Right lobe of liver (tissue), 4 donors: Measurements from ENCODE around the gene TEAD2.

Source experiments
- POLR2A ChIP-seq: fragments of 450-650 bp; IDR thresholded peaks from one replicate; pipeline ENCODE4 v1.6.1; 2017; ENCODE audit warnings: antibody characterized with exemption, mild to moderate bottlenecking
- TF ChIP-seq, protein P1 (sequence below), 4 donors: fragments of 200-600 bp in 3 of 4; fragments of 450-650 bp in 1 of 4; IDR thresholded peaks; one replicate each; pipeline versions ENCODE4 v1.5.1 to v1.8.0; 2016 to 2022; ENCODE audit warnings: antibody characterized with exemption in 4 of 4, mild to moderate bottlenecking in 2 of 4
- donor health status: DM: no; HTN: no; CAD: no.
- donor health status: DM: no; HTN: no; CAD: no.
- donor health status: DM: no; HTN: yes; CAD: no.

DNA sequence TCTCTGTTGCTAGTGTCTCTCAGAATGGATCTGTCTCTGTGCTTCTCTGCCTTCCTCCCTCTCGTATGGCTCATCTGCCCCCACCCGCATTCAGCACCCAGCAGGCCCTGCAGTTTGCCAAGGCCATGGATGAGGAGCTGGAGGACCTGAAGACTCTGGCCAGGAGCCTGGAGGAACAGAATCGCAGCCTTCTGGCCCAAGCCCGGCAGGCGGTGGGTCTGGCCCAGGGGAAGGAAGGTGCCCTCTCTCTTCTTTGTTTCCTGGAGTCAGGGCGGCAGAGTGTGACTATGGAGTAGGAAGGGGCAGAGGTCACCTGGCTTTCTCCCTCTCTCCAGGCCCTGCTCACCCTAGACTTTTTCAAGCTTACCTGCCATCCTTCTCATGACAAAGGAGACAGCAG lies 36.7 kb upstream of the TEAD2 start:
- TF ChIP-seq, protein P1, sequence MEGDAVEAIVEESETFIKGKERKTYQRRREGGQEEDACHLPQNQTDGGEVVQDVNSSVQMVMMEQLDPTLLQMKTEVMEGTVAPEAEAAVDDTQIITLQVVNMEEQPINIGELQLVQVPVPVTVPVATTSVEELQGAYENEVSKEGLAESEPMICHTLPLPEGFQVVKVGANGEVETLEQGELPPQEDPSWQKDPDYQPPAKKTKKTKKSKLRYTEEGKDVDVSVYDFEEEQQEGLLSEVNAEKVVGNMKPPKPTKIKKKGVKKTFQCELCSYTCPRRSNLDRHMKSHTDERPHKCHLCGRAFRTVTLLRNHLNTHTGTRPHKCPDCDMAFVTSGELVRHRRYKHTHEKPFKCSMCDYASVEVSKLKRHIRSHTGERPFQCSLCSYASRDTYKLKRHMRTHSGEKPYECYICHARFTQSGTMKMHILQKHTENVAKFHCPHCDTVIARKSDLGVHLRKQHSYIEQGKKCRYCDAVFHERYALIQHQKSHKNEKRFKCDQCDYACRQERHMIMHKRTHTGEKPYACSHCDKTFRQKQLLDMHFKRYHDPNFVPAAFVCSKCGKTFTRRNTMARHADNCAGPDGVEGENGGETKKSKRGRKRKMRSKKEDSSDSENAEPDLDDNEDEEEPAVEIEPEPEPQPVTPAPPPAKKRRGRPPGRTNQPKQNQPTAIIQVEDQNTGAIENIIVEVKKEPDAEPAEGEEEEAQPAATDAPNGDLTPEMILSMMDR (IDR thresholded peaks at IDR 0.05), result no peak
- TF ChIP-seq POLR2A, result no peak
